GM12878 (cell line): ENCODE results near the gene FXYD6. TPM values are rescaled to one million over a fixed set of nuclear protein-coding genes. Genes with fewer than 3 reads are reported as not detected.

Experiments
- ATAC-seq: fragments of 200-7000 bp; cut with Tn5 transposase; 3 replicates; pipeline ENCODE4 v1.9.1; 2020; ENCODE audit warnings: mild to moderate bottlenecking, moderate library complexity
- BruUV-seq: library from RNA; stranded (reverse); fragments of 400-500 nt; replicated peaks from 2 replicates; lab custom pipeline; 2021; lab: Mats Ljungman, UMichigan
- CTCF ChIA-PET: fragments of 300-600 bp; sonication (Branson Sonifier 250); formaldehyde crosslinking; extraction: SDS; loops from one replicate; lab custom pipeline; 2021; ENCODE audit warnings: inconsistent platforms; lab: Yijun Ruan, JAX
- POLR2A ChIA-PET: fragments of 350-600 bp; formaldehyde crosslinking; extraction: SDS; loops from one replicate; lab custom pipeline; 2021; ENCODE audit warnings: inconsistent platforms; lab: Charles Lee
- RAD21 ChIA-PET: fragments of 300-600 bp; sonication (Branson Sonifier 250); formaldehyde crosslinking; loops from one replicate; lab custom pipeline; 2023; ENCODE audit warnings: antibody characterized with exemption; ENCODE audit not compliant: unreplicated experiment; lab: Charles Lee
- SMC1A ChIA-PET: fragments of 300-600 bp; sonication (Branson Sonifier 250); formaldehyde crosslinking; loops from one replicate; lab custom pipeline; 2023; ENCODE audit not compliant: unreplicated experiment, uncharacterized antibody; lab: Charles Lee
- DNase-seq: peaks from one replicate; pipeline ENCODE4 v3.0.0-alpha.2; 2011; ENCODE audit warnings: low read depth, low spot score
- FAIRE-seq: peaks from 3 replicates; lab custom pipeline; 2011; peaks lifted over from hg19 to GRCh38; lab: Jason Lieb, UNC
- H2AFZ ChIP-seq: 2 replicates; pipeline ENCODE4 v1.6.0; 2011; ENCODE audit warnings: low read depth, low read length, control low read depth; ENCODE audit not compliant: control insufficient read depth
- H3K27ac ChIP-seq: 2 replicates; pipeline ENCODE4 v1.5.1; 2011; ENCODE audit warnings: control low read depth; ENCODE audit not compliant: control insufficient read depth, insufficient read depth
- H3K27me3 ChIP-seq, 2 experiments: replicated peaks in 1 of 2; 2 replicates each; pipeline versions ENCODE4 v1.6.0 to v1.6.1; 2011; ENCODE audit warnings: low read length in 1 of 2; ENCODE audit not compliant: control insufficient read depth in 2 of 2, insufficient read depth in 2 of 2
- H3K36me3 ChIP-seq, 2 experiments: 2 replicates each; pipeline ENCODE4 v1.5.1; 2011; ENCODE audit warnings: low read length in 1 of 2; ENCODE audit not compliant: control insufficient read depth in 2 of 2, insufficient read depth in 2 of 2
- H3K4me1 ChIP-seq: 2 replicates; pipeline ENCODE4 v1.6.1; 2011; ENCODE audit warnings: mild to moderate bottlenecking, low read length, moderate library complexity, mixed read lengths; ENCODE audit not compliant: control insufficient read depth, insufficient read depth
- H3K4me2 ChIP-seq: 2 replicates; pipeline ENCODE4 v1.6.0; 2011; ENCODE audit warnings: control low read depth; ENCODE audit not compliant: control insufficient read depth, insufficient read depth
- H3K4me3 ChIP-seq: fragments of 200-600 bp; sonication (generic); 2 replicates; pipeline ENCODE4 v1.5.1; 2016
- H3K79me2 ChIP-seq: 2 replicates; pipeline ENCODE4 v1.6.0; 2011; ENCODE audit warnings: low read length; ENCODE audit not compliant: control insufficient read depth, insufficient read depth
- H3K9ac ChIP-seq: 2 replicates; pipeline ENCODE4 v1.8.0; 2011; ENCODE audit warnings: low read length, control low read depth, mixed read lengths; ENCODE audit not compliant: control insufficient read depth, insufficient read depth
- H3K9me3 ChIP-seq: replicated peaks from 3 replicates; pipeline ENCODE4 v1.5.1; 2011; ENCODE audit warnings: mild to moderate bottlenecking, low read length; ENCODE audit not compliant: control insufficient read depth, insufficient read depth
- H4K20me1 ChIP-seq: 2 replicates; pipeline ENCODE4 v1.6.0; 2011; ENCODE audit not compliant: control insufficient read depth, insufficient read depth
- ATF2 ChIP-seq: IDR thresholded peaks from 2 replicates; pipeline ENCODE4 v1.6.1; 2012; ENCODE audit warnings: low read length, inconsistent platforms
- ATF7 ChIP-seq: fragments of 450-650 bp; IDR thresholded peaks from 2 replicates; pipeline ENCODE4 v1.6.1; 2016; ENCODE audit warnings: low read depth, mild to moderate bottlenecking
- CTCF ChIP-seq, 3 experiments: IDR thresholded peaks in 2 of 3; conservative IDR thresholded peaks in 1 of 3; 2 replicates each; pipeline ENCODE4 v1.5.1; 2011; ENCODE audit warnings: low read depth in 3 of 3, low read length in 3 of 3, mild to moderate bottlenecking in 3 of 3, control low read depth in 2 of 3, moderate library complexity in 2 of 3, inconsistent platforms in 1 of 3, mixed read lengths in 1 of 3; ENCODE audit not compliant: control insufficient read depth in 2 of 3, insufficient read depth in 1 of 3; ENCODE audit errors: extremely low read depth in 1 of 3
- HDAC6 ChIP-seq: fragments of 200-600 bp; sonication (generic); IDR thresholded peaks from one replicate; pipeline ENCODE4 v1.8.0; 2017; ENCODE audit warnings: antibody characterized with exemption; ENCODE audit not compliant: unreplicated experiment
- KLF5 ChIP-seq: fragments of 450-650 bp; IDR thresholded peaks from 2 replicates; pipeline ENCODE4 v1.6.1; 2014; ENCODE audit warnings: mild to moderate bottlenecking; ENCODE audit not compliant: partially characterized antibody
- LARP7 ChIP-seq: fragments of 450-650 bp; IDR thresholded peaks from 2 replicates; pipeline ENCODE4 v1.6.1; 2017; ENCODE audit warnings: mild to moderate bottlenecking
- MTA3 ChIP-seq: IDR thresholded peaks from 2 replicates; pipeline ENCODE4 v1.6.1; 2012; ENCODE audit warnings: low read length, inconsistent platforms, borderline replicate concordance
- PML ChIP-seq: IDR thresholded peaks from 2 replicates; pipeline ENCODE4 v1.6.1; 2012; ENCODE audit warnings: low read length, inconsistent platforms
- POLR2AphosphoS2 ChIP-seq: IDR thresholded peaks from 2 replicates; pipeline ENCODE4 v1.6.1; 2011; ENCODE audit warnings: low read depth, mild to moderate bottlenecking, low read length, improper control_type of control experiment, moderate library complexity
- SIX5 ChIP-seq: IDR thresholded peaks from 2 replicates; pipeline ENCODE4 v1.6.1; 2011; ENCODE audit warnings: mild to moderate bottlenecking, low read depth, low read length, moderate library complexity; ENCODE audit not compliant: severe bottlenecking
- STAT1 ChIP-seq: fragments of 450-650 bp; conservative IDR thresholded peaks from 2 replicates; pipeline ENCODE4 v1.6.1; 2014; ENCODE audit warnings: antibody characterized with exemption, mild to moderate bottlenecking
- TAF1 ChIP-seq: IDR thresholded peaks from 2 replicates; pipeline ENCODE4 v1.6.1; 2011; ENCODE audit warnings: mild to moderate bottlenecking, low read depth, low read length, borderline replicate concordance
- TBL1XR1 ChIP-seq: IDR thresholded peaks from 2 replicates; pipeline ENCODE4 v1.6.1; 2012; ENCODE audit warnings: low read depth, low read length, improper control_type of control experiment
- ZBTB33 ChIP-seq: fragments of 450-650 bp; IDR thresholded peaks from 2 replicates; pipeline ENCODE4 v1.6.1; 2017; ENCODE audit warnings: mild to moderate bottlenecking
- ZBTB40 ChIP-seq: fragments of 450-650 bp; IDR thresholded peaks from 2 replicates; pipeline ENCODE4 v1.6.1; 2016; ENCODE audit warnings: mild to moderate bottlenecking, moderate library complexity, borderline replicate concordance
- ZNF384 ChIP-seq: IDR thresholded peaks from 2 replicates; pipeline ENCODE4 v1.6.1; 2012; ENCODE audit warnings: low read depth, mild to moderate bottlenecking, low read length, improper control_type of control experiment, borderline replicate concordance
- WGBS: methylation state at CpG from one replicate; pipeline ENCODE4 v1.1.6; 2016; ENCODE audit warnings: low lambda C conversion rate; ENCODE audit not compliant: insufficient replicate concordance, insufficient coverage; ENCODE audit errors: missing lambda C conversion rate; 5-methylcytosine and 5-hydroxymethylcytosine counted together
- in situ Hi-C: fragments of 300-500 bp; cut with MboI; formaldehyde crosslinking; loops from 9 replicates; pipeline ENCODE4 v1.14.3; 2018; ENCODE audit warnings: mixed read lengths
- intact Hi-C: fragments of 100-400 bp; cut with micrococcal nuclease; formaldehyde crosslinking; loops from one replicate; pipeline ENCODE4 v1.14.2; 2022; ENCODE audit not compliant: unreplicated experiment
- polyA plus RNA-seq, 11 experiments: library from polyadenylated mRNA; depleted of rRNA in 4 of 11; unstranded in 6 of 11; stranded (reverse) in 5 of 11; fragments of >200 nt; fragmentation: Nextera tagmentation in 4 of 11; fragmentation: Illumina TruSeq in 1 of 11; extraction: Ambion mirVana in 4 of 11; extraction: Trizol in 1 of 11; gene quantifications; 1 replicate in 1 of 11; 2 replicates in 10 of 11; pipeline versions ENCODE4 v1.2.1 to v1.2.3, GENCODE V29; 2011 to 2016; ENCODE audit warnings: inconsistent platforms in 2 of 11, missing spikeins in 2 of 11, low read depth in 1 of 11
- total RNA-seq, 4 experiments: library from RNA; depleted of rRNA in 3 of 4; stranded (reverse); fragments of >200 nt in 3 of 4; fragmentation: Illumina TruSeq in 1 of 4; extraction: Trizol in 1 of 4; gene quantifications; 2 replicates each; pipeline versions ENCODE4 v1.2.1 to v1.2.3, GENCODE V29; 2013 to 2021

Gene FXYD6
- total and polyA plus RNA-seq, 10 of the 15 experiments (the other 5 are each of a cell fraction or from before 2014, with no cell fraction given), result 0.09 to 2.0 (median 0.23) TPM; not detected in 2

GRCh38 chr11:117869604-117870003, 6.9 kb downstream of the FXYD6 start:
- no peaks in the 10 kb centered on the region for H3K4me1 ChIP-seq
- ATAC-seq (no peak), DNase-seq (no peak), FAIRE-seq (no peak)
- H2AFZ ChIP-seq, result no peak overlapping the region
- BruUV-seq, result no TSS peak
- H3K36me3 ChIP-seq, result no peaks in the 10 kb centered on the region
- H3K27ac ChIP-seq, result no peak overlapping the region
- ChIA-PET POLR2A (no interaction called here), SMC1A (no interaction called here), CTCF (interaction anchor here (1.7 kb wide), 1 partner anchor 183 kb away, joined by 4 read pairs; no protein-coding TSS in a partner anchor), RAD21 (no interaction called here)
- H3K4me3 ChIP-seq, result no peak overlapping the region
- no peaks in the 10 kb centered on the region for H4K20me1 ChIP-seq
- H3K27me3 ChIP-seq, result peaks cover 0 to 5% of the 10 kb centered on the region in 2 experiments
- H3K79me2 ChIP-seq, result no peaks in the 10 kb centered on the region
- no peaks in the 10 kb centered on the region for H3K9me3 ChIP-seq
- H3K4me2 ChIP-seq, result no peak overlapping the region
- in situ Hi-C loops, result no loop called here
- no peak overlapping the region for H3K9ac ChIP-seq
- TF ChIP-seq SIX5 (no peak), ZBTB40 (no peak), PML (no peak), HDAC6 (no peak), ZNF384 (no peak), KLF5 (no peak), STAT1 (no peak), CTCF (IDR thresholded peaks at IDR 0.05 in 2 of 3, conservative IDR thresholded peaks at IDR 0.05 in 1 of 3; ENCODE audit: control insufficient read depth in 2 of 3, extremely low read depth in 1 of 3, insufficient read depth in 1 of 3, low read depth in 3 of 3, low read length in 3 of 3) (no peak), ATF7 (no peak), TBL1XR1 (no peak), LARP7 (no peak), TAF1 (no peak), POLR2AphosphoS2 (no peak), MTA3 (no peak), ATF2 (no peak), ZBTB33 (no peak)
- WGBS, result 50% methylated on average over 4 of the region's 4 CpGs
- intact Hi-C loops, result no loop called here
